LNCaP clone FGC (cell line): ENCODE data around the gene RDH13.
A peak's percentile ranks its signal among the peaks of the same experiment; 100 is the strongest.

Experiments
- DNase-seq: peaks from one replicate; pipeline ENCODE4 v3.0.0-alpha.2; 2011; ENCODE audit warnings: low read depth
- H3K4me3 ChIP-seq: 2 replicates; pipeline ENCODE4 v1.5.1; 2011; ENCODE audit warnings: mild to moderate bottlenecking, low read depth, low read length, control low read depth
- TF ChIP-seq, protein P1 (sequence below): IDR thresholded peaks from 2 replicates; pipeline ENCODE4 v1.5.1; 2012; ENCODE audit warnings: mild to moderate bottlenecking; ENCODE audit not compliant: control insufficient read depth, insufficient read depth; ENCODE audit errors: extremely low read depth

Gene RDH13

DNA sequence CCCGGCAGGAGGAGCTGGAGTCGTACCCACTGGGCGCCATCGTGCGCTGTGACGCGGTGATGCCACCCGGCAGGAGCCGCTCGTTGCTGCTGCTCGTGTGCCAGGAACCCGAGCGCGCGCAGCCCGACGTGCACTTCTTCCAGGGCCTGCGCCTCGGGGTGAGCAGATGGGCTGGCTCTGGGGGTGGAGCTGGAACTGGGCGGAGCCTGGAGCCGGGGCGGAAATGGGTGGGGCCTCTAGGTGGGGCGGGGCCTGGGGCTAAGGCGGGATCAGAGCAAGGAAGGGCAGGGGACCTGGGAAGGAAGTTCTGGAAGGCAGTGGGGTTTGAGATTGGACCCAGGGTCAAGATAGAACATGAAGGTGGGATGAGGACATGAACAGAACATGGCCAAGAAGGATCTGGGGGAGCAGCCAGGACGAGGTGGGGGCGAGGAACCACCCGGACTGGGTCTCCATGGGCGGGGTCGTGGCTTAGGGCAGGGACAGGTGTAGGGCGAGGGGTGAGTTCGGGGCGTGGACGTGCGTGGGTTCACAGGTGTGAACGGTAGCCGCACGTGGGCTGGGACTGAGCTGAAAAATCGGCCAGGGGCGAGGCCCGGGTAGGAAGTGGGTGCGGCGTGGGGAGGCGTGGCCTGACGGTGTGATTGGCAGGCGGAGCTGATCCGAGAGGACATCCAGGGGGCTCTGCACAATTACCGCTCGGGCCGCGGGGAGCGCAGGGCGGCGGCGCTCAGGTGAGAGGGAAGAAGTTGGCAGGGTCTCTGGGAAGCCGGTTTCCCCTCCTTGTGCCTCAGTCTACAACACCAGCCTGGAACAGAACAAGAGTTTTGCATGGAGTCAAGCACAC is 17.4 kb upstream of the RDH13 start:
- DNase-seq: no peak
- TF ChIP-seq, protein P1, sequence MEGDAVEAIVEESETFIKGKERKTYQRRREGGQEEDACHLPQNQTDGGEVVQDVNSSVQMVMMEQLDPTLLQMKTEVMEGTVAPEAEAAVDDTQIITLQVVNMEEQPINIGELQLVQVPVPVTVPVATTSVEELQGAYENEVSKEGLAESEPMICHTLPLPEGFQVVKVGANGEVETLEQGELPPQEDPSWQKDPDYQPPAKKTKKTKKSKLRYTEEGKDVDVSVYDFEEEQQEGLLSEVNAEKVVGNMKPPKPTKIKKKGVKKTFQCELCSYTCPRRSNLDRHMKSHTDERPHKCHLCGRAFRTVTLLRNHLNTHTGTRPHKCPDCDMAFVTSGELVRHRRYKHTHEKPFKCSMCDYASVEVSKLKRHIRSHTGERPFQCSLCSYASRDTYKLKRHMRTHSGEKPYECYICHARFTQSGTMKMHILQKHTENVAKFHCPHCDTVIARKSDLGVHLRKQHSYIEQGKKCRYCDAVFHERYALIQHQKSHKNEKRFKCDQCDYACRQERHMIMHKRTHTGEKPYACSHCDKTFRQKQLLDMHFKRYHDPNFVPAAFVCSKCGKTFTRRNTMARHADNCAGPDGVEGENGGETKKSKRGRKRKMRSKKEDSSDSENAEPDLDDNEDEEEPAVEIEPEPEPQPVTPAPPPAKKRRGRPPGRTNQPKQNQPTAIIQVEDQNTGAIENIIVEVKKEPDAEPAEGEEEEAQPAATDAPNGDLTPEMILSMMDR: no peak
- no peak overlapping the region for H3K4me3 ChIP-seq

DNA sequence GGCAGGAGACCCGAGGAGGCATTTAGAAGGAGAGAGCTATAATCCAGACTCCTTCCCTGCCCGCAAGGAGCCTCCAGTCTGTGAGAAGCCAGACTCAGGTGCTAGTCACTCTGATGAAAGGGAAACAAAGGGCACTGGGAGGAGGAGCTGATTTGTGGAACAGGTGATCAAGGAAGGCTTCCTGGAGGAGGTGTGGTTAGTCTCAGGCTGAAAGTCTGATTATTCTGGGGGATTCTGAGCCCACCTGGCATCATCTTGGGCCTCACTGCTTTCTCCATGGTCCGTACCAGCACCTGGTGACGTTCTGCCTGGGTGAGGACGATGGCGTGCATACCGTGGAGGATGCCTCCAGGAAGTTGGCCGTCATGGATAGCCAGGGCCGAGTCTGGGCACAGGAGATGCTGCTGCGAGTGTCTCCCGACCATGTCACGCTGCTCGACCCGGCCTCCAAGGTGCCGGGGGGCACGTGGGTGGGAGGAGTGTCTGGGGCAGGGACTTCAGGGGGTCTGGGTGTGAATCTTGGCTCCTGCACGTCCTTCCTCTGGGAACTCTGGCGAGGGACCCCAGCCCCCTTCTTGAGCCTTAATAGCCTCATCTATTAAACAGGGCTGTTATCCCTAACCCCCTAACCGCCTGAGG is 16.6 kb upstream of the RDH13 start:
- DNase-seq: no peak
- TF ChIP-seq, protein P1: no peak
- H3K4me3 ChIP-seq: no peak overlapping the region

DNA sequence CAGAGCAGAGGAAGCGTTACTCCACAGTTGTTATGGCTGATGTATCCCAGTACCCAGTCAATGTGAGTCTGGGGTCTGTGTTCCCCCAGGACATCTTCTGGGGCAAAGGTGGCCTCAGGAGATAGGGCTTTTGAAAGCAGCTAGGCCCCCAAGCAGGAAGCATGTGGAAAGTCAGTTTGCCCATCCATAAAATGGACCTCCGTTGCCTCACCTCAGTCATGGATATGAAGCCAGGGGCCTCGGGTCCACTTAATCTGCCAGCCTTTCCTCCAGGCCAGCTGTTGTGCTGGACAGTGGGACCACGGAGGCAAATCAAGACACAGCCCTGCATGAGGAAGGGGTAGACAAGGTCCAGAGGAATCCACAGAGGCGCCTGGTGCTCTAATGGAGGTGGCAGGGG is 16.0 kb upstream of the RDH13 start:
- H3K4me3 ChIP-seq: no peak overlapping the region
- TF ChIP-seq, protein P1: no peak
- DNase-seq: no peak

DNA sequence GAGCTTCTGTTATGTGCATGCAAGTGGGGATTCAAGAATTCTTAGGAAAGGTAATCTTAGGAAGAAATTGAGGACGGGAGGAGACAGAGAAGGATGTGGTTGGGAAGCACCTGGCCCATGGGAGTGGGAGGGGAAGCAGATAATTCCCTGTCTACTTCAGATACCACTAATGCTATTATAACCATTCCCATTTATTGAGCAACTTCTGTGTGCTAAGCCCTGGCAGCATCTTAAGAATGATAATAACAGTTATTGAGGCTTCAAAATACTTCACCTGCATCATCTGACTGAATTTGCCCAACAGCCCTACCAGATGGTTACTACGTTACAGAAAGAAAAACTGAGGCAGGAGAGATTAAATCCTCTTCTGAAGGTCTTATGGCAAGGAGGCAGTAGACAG is 14.2 kb upstream of the RDH13 start:
- no peak overlapping the region for H3K4me3 ChIP-seq
- TF ChIP-seq, protein P1: no peak
- DNase-seq: no peak

DNA sequence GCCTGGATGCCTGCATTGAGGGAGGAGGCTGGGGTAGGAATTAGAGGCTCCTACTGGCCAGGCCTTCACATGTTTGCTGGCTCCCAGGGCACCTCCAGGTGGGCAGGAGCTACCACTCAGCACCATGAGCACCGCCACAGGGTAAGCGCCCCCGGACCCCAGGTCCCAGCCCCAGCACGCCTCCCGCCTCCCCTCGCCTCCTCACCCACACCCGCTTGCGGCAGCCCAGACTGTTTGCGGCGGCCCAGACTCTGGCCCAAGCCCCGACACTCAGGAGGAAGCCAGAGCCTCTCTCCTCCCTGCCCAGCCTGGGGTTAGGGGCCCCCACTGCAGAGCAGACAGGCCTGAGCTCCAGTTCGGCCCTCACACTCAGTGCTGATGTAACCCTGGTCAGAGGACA is 13.4 kb upstream of the RDH13 start:
- H3K4me3 ChIP-seq: peak overlapping the region; percentile 39; the same call in 1 of the 2 replicates

DNA sequence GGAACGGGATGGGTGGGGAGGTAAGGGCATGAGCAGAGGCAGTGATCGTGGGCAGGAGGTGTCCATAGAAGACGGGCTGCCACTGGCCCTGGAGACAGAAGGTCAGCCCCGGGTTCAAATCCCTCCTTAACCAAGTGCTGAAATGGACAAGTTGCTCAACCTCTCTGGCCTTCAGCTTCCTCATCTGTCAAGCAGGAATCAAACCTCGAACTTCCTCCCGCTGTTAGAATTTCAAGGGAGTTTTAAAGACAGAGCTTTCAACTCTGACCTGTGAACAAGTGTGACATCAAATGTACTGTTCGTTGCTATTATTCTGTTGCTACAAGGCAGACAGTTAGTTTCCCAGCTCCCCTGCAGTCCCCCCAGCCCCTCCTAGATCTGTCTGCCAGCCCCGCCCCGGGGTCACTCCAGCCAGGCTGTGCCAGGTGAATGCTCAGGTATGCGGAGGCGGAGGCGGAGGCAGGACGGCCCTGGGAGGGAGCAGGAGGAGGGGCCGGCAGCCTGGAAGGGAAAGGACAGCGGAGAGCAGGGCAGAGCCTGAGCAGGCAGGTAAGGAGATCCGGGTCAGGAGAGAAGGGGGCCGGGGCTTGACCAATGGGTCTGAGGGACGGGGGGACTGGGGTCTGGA is 12.5 kb upstream of the RDH13 start, which contains the start of gene EPS8L1:
Gene EPS8L1, plus strand, starts transcription at position 499 of the 628 bp plus-strand sequence. CDS start 576 bp downstream, outside the sequence.
- H3K4me3 ChIP-seq: peak within 1 kb of the TSS; percentile 39
- TF ChIP-seq, protein P1: no peak
- no peak for DNase-seq

More for the DNA sequence above, 13.4 kb upstream of the RDH13 start:
- TF ChIP-seq, protein P1: no peak
- no peak for DNase-seq
